GM12872 (cell line): ENCODE results near the gene GLB1L2.

ENCODE experiments used
- CTCF ChIP-seq: IDR thresholded peaks from 3 replicates; pipeline ENCODE4 v1.5.1; 2011; ENCODE audit warnings: low read depth, mild to moderate bottlenecking, low read length, moderate library complexity; ENCODE audit not compliant: insufficient read depth

Gene GLB1L2

DNA sequence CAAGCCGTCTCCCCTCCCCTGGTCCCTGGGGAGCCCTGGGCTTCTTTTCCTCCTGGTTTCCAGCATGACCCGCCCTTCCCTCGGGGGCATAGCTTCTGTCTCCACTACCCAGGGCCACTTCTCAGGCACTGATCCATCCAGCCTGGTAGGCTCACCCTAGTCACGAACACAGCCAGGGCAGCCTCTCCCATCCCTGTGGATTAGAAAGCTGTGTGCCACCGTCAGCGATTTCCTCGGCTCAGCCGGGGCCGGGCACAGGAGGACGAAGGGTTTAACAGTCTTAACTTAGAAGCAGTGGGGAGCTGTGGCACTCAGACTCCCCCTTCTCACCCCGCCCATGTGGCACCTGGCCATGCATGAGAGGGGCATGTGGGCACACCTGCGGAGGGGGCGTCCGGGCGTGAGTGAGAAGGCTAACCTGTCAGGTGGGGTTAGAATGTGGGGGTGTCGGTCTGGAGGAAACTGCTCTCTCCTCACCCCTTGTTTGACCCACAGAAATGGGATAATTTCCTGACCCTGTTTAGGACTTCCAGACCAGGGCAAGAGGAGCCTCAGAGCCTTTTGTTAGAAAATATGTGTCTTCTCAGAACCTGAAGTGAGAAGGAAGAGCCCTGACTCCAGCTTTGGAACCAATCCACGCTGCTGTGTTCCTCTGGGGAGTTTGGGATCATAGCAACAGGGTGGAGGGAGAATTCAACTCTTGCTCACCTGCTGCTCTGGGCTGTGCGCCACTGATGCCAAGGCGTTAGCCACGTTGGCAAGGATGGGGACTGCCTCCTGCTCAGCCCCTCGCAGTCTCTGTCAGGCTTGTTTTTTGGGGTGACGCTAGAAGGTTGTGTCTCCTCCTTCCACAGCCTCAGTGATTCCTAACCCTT, 14.6 kb downstream of the GLB1L2 start:
- no peak for TF ChIP-seq CTCF

- TF ChIP-seq CTCF, result no peak
Observed at GRCh38 chr11:134346976-134347350, 15.2 kb downstream of the GLB1L2 start.

DNA sequence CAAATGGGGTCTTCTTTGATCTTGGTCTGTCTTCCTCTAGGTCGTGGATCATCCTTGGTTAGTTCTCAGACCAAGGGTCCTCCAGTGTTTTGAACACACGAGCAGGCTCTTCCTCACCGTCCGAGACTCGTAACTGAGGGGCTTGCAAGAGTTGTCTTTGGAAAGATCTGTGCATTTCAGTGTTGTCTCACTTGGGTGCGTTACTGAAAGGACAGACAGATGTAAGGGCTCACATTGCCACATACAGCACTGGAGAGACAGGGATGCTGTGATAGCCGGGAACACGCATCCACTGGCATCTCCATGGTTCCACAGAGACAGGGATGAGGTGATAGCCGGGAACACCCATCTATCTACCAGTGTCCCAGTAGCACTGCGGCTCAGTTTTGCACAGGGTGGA, 15.7 kb downstream of the GLB1L2 start:
- TF ChIP-seq CTCF, result no peak

DNA sequence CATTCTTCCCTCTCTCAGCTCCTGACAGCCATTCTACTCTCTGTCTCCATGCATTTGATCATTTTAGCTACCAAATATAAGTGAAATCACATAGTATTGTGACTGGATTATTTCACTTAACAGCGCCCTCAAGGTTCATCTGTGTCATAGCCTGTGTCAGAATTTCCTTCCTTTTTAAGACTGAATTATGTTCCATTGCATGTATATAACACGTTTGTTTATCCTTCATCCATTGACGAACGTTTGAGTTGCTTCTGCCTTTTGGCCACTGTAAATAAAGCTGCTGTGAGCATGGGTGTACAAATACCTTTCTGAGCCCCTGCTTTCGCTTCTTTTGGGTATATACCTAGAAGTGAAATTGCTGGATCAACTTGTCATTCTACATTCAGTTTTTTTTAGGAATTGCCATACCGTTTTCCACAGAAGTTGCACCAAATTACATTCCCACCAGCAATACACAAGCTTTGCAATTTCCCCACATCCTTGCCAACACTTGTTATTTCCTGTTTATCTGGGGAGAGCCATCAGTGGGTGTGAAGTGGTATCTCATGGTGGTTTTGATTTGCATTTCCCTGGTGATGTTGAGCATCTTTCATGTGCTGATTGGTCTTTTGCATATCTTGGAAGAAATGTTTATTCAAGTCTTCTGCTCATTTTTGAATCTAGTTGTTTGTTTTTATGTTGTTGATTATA, 17.5 kb downstream of the GLB1L2 start:
- no peak for TF ChIP-seq CTCF

GRCh38 chr11:134349802-134350355, 18.1 kb downstream of the GLB1L2 start:
- TF ChIP-seq CTCF, result no peak

- no peak for TF ChIP-seq CTCF
Observed at GRCh38 chr11:134350381-134350780, 18.6 kb downstream of the GLB1L2 start.

DNA sequence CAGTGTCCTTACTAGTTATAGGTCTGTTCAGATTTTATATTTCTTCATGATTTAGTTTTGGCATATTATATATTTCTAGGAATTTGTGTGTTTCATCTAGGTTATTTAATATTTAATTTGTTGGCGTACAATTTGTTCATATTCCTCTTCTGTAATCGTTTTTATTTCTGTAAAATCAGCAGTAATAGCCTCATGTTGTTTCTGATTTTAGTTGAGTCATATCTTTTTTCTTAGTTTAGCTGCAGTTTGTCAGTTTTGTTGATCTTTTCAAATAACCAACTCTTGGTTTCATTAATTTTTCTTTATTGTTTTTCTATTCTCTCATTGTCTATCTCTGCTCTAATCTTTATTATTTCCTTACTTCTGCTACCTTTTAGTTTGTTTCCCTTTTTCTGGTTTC, 20.3 kb downstream of the GLB1L2 start:
- no peak for TF ChIP-seq CTCF
